Stimulated activated CD4-positive, alpha-beta T cell treated with anti-CD3 and anti-CD28 coated beads, Interleukin-2, amount 100 ng/mL, for 48 hours (primary cell): ENCODE measurements around the gene VEZF1.

Source experiments
- DNase-seq, 2 donors: peaks; one replicate each; pipeline ENCODE4 v3.0.0-alpha.2; 2020

Gene VEZF1

GRCh38 chr17:57927048-57927723 is 60.9 kb downstream of the VEZF1 start:
- DNase-seq: no peak

GRCh38 chr17:57926723-57927047 is 61.4 kb downstream of the VEZF1 start:
- no peak for DNase-seq

- no peak for DNase-seq
These were observed 62.6 kb downstream of the VEZF1 start for GRCh38 chr17:57925361-57925990.

GRCh38 chr17:57924677-57925076 is 63.4 kb downstream of the VEZF1 start:
- DNase-seq: no peak
